ENCODE measurements around the gene TMEM44.

Gene TMEM44

GRCh38 chr3:194577986-194578905 is 55.0 kb downstream of the TMEM44 start:
- DNase-seq = no peak

GRCh38 chr3:194575484-194576210 is 57.6 kb downstream of the TMEM44 start:
- no peak for DNase-seq

- DNase-seq = no peak
Measured at GRCh38 chr3:194574639-194575483, 58.4 kb downstream of the TMEM44 start.

- peak; percentile 83 for DNase-seq
Measured at GRCh38 chr3:194573680-194574437, 59.4 kb downstream of the TMEM44 start.

- DNase-seq = no peak
Measured at GRCh38 chr3:194572944-194573491, 60.2 kb downstream of the TMEM44 start.

- peak; percentile 92 for DNase-seq
Measured at GRCh38 chr3:194572143-194572789, 61.0 kb downstream of the TMEM44 start.

- DNase-seq = peak; percentile 70
Measured at GRCh38 chr3:194571491-194572142, 61.6 kb downstream of the TMEM44 start.

GRCh38 chr3:194570898-194571297 is 62.3 kb downstream of the TMEM44 start:
- DNase-seq = peak; percentile 32

GRCh38 chr3:194570235-194570634 is 63.0 kb downstream of the TMEM44 start:
- DNase-seq = no peak

- no peak for DNase-seq
Measured at GRCh38 chr3:194569252-194569651, 64.0 kb downstream of the TMEM44 start.

- no peak for DNase-seq
Measured at GRCh38 chr3:194565597-194566190, 67.5 kb downstream of the TMEM44 start.

- DNase-seq = no peak
Measured at GRCh38 chr3:194562986-194563385, 70.2 kb downstream of the TMEM44 start.

- DNase-seq = no peak
Measured at GRCh38 chr3:194561306-194561974, 71.8 kb downstream of the TMEM44 start.

- DNase-seq = no peak
Measured at GRCh38 chr3:194560047-194560446, 73.2 kb downstream of the TMEM44 start.

- DNase-seq = no peak
Measured at GRCh38 chr3:194559530-194559929, 73.7 kb downstream of the TMEM44 start.

- peak; percentile 31 for DNase-seq
Measured at GRCh38 chr3:194556086-194557056, 76.8 kb downstream of the TMEM44 start.

- DNase-seq = peak; percentile 46
Measured at GRCh38 chr3:194555175-194556062, 77.8 kb downstream of the TMEM44 start.
